GM18868 (cell line): Measurements from ENCODE around the gene TRIM2.

Experiments used
- ATAC-seq: cut with Tn5 transposase; IDR thresholded peaks from one replicate; pipeline ENCODE4 v1.9.1; 2021; ENCODE audit warnings: mild to moderate bottlenecking, moderate library complexity; ENCODE audit not compliant: unreplicated experiment

The TRIM2 gene

DNA sequence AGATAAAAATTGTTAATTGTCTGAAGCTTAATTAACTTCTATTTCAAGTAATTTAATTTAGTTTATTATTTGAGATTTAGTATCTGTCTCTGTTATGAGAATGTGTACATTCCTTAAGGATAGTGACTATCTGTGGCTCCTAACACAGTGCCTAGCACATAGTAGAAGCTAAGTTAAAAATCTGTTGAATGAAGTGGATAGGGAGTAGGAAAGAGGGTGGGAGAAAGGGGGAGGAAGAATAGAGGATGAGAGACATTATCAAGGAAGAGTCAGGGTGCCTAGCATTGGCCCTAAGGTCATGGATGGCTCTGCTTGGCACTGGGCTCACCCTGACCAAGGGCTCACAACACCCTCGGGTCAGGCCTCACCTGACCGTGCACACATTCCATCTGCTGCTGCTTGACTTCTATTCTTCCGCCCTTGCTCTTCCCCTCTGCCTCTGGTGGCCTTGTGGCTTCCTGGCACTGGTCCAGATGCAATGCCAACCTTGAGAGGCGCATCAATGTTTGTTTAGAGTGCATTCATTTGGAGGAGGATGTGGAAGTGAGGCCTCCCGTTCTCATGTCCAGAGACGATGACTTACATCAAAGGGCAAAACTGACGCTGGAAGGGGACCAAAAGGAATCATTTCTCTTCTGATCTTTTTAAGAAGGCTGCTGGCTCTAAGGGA is 42.3 kb downstream of the TRIM2 start:
- no peak for ATAC-seq

DNA sequence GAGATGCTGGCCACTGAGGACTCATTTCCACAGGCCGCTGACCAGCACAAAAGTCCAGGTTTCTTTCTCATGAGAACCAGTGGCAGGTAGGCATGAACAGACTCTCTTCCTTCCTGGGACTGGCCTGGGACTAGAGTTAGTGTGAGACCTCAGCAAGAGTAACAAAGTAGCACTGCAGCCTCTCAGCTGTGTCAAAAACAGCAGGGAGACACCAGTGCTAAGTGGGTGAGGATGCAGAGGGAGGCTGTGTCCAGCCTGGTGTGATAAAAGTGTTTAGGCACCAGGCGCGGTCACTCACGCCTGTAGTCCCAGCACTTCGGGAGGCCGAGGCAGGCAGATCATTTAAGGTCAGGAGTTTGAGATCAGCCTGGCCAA is 42.9 kb downstream of the TRIM2 start:
- ATAC-seq: no peak

DNA sequence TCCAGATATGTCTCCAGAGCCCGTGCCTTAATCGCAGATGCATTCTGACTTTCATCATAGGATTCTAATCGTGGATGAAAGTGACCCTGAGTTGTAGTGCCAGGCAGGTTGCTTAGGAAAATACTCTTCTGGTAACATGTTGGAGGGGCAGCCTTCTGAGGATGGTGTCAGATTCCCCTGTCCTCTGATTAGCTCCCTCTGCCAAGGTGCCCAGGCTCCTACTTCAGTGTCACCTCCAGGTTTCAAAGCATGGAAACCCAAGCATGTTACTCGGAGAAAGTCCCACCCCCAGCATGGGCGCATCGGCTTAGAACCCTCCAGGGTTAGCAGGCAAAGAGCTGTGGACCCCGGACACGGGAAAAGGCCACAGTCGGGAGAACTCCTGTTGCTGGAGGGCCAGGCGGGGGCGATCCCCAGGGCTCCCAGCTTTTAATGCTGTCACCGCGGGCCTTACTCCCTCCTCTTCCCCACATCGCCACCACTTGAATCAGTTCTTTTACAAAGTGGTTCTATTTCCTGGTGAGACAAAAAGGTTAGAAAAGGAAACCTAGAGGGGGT is 44.5 kb downstream of the TRIM2 start:
- peak; percentile 0 for ATAC-seq

DNA sequence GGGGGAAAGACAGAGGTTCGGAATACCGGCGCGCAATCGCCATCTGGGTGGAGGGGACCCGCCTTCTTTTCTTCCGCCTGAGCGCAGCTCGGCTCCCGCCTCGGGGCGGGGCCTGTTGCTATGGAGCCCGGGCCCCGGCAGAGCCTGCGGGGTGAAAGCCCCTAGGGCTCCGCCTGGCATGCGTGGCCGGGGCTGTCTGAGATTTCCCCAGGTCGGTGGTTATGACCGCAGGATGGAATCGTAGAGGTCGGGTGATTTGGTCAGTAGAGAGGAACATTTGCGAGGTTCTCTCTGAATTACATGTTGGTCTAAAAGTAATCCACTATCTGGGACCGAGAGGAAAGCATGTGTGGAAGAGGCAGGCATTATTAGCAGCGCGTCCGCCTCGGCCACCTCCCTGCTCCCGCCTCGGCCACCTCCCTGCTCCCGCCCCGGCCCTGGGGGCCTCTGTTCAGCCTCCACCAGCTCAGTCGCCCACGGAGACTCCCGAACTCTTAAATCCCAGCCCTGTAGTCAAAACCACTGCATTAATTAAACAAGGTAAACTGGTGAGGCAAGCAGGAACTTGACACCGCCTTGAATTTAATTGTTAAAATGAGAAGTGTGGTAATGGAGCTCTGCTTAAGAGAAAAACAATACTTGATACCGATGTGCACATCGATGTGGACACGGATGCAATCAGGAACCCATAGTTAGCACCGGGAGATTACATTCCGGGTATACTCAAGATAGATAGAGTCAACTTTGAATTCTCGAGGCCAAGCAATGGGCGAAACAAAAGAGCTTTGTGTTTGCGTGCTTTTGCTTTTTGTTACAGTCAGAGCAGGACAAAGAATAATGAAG is 45.2 kb downstream of the TRIM2 start:
- peak; percentile 98 for ATAC-seq

DNA sequence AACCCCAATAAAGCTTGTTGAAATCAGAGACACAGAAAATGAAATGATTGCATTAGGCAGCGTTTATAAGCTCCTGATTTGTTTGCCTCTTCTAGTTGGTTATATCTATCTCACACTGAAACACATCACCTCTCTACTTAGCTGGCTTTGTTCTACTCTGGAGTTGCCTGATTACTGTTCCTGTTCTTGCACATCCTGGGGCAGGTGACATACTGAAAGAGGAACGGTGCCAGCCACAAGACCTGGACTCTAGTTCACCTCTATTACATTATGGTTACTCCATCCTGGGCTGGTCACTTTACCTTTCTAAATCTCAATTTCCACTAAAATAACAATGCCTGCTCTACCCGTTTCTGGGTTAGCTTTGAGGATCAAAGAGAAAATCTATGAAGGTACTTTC is 47.9 kb downstream of the TRIM2 start:
- ATAC-seq: peak; percentile 43

DNA sequence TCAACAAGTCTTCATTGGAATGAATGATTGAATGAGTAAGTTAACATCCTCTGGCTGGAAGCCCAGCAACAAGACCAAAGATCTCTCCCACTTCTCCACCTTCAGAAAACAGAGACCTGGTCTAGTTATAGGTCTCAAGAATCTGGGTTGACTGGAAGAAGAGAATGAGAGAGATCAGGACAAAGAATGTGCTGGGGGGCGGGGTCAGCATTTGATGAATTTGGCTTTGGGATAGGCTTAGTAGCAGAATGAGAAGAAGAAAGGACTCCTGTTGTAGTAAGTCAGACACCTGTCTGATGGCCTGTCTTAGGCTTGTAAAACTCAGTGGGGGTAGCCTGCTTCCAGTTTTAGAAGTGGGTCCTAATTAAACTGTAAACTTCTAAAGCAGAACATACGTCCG is 51.0 kb downstream of the TRIM2 start:
- no peak for ATAC-seq

DNA sequence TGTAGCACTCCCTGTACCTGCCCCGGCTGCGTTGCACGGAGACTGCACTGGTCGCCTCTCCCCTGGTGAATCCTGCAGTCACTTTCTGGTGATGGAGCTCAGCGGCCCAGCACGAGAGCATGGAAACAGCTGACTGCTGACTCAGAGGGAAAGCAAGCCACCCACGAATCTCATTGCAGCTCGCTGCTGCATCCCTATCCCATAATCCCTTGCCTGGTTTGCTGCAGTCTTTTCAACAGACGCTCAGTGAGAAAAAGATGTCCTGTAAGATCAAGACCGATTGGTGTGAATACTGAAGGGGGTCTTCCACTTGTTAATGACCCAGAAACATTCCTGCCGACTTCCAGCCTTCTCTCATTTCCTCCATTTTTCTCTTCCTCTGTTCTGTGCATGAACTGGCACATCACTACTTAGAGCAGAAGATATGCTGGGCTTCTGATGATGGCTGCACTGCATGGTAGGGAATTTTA is 52.9 kb downstream of the TRIM2 start:
- peak; percentile 84 for ATAC-seq

DNA sequence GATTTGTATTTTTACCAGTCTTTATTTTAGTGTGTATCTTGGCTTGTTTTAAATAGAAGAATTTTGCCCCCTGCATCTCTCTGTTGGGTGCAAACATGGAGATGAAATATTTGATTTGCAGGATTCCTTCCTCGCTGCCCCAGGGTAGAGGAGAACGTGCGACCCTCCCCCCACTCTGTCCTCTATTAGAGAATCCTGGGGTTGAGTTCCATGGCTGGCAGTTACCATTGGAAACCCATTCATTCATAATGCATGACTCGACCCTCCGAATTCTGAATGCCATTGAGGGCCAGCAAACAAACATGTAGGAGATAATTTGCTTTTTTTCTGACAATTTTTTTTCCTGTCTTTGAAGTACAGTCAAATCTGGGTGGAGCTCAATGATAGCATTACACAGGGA is 53.7 kb downstream of the TRIM2 start:
- ATAC-seq: no peak

DNA sequence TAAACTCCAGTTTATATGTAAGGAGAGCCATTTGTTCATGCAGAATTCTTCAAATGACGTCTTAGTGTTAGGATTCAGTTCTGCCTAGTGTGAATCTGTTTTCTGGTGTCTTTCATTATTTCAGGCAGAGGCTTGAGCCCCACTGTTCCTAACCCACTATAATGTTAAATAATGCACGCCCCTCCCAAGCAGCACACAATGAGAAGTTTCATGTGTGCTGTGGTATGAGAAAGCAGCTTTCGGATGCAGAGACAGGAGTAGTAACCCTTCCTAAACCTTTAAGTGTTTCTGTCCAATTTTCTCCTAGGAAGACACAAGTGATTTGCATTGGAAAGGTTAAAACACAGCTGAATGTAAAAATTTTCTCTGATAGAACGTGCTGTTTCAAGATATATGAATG is 54.5 kb downstream of the TRIM2 start:
- no peak for ATAC-seq

DNA sequence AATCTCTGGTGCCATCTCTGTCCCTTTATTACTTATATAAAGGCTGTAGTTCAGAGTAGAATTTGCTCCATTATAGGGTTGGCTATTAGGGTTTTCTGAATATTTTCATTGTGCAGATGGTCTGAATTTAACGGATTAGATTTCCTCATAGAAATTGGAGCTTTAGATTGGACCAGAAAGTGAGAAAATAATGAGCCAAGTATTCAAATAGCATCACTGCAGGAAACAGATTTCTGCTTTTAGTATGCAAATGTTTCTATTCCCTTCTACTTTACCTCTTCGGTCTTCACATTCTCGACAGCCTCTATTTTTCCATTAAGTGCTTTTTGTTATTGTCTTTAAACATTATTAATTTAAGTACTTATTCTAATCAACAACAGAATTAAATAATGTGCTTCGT is 55.4 kb downstream of the TRIM2 start:
- no peak for ATAC-seq

DNA sequence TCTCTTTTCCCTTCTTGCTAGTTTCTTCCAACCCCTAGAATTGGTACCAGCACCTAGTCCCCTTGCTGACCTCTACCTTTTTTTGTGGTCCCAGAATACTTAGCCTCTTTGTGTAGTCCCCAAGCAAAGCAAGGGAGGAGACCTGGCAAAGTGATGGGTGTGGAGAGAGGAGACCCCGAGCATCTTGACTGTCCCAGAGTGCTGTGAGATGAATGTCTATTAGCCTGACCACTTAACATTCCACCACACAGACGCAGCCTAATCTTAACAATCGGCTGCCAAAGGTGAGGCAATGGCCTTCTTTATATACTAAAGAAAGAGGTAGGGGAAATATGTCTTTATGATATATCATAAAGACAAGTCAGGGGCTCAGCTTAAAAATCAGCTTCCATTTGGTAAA is 55.9 kb downstream of the TRIM2 start:
- ATAC-seq: no peak

DNA sequence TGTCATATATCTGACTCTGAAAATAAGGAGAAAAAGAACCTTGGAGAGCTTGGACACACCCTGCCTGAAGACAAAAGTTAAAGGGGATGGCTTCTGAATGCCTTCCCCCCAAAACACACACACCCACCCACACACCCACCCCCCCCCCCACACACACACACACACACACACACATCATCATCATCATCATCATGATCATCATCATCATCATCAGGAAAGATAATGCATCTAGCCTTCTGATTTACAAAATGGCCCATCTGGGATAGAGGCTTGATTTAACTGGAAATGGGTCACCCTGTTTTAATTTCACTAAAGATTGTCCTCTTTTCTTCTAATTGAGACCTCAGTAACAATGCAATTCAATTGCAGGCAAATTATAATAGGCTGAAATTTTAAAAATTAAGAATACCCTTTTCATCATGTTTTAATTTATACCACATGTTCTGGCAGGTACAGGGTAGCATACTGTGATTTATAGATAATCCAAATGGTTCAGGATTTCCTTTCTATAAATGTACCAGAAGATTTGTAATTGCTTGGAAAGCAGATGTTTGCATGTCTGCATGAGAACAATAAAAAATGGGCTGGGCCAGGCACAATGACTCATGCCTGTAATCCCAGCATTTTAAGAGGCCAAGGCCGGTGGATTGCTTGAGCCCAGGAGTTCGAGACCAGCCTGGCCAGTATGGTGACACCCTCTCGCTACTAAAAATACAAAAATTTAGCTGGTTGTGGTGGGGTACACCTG is 56.5 kb downstream of the TRIM2 start:
- ATAC-seq: no peak

DNA sequence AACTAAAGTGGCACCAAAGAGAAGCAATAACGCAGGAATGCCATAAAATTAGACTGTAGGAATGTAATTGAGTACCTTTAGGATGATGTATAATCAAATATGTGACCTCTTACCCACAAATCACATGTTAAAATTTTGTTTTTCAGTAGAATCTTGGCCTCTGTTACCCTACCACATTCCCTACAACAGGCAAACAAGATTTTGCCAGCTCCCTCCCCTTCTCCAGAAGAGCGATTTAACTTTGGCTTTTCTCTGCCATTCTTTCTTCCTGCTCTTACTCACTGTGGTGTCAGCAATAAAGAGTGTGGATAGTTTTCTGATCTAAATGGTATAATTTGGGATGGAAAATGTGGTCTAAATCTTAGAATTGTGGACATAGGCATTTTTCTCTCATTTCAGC is 57.2 kb downstream of the TRIM2 start:
- ATAC-seq: no peak

DNA sequence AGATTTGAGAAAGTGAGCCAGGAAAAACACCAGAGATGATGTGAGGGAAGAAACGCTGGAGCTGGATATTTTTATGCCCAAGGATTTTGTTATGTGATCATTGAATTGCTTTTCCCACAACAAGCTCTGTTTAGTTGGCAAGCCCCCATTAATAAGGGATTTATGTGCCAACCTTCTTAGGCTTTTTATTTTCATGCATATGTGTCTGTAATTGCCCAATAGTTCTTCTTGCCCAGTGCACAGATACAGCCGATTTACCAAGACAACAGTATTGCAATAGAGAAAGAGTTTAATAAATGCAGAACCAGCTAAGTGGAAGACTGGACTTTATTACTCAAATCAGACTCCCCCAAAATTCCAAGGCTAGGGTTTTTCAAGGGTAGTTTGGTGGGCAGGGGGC is 57.7 kb downstream of the TRIM2 start:
- ATAC-seq: no peak

DNA sequence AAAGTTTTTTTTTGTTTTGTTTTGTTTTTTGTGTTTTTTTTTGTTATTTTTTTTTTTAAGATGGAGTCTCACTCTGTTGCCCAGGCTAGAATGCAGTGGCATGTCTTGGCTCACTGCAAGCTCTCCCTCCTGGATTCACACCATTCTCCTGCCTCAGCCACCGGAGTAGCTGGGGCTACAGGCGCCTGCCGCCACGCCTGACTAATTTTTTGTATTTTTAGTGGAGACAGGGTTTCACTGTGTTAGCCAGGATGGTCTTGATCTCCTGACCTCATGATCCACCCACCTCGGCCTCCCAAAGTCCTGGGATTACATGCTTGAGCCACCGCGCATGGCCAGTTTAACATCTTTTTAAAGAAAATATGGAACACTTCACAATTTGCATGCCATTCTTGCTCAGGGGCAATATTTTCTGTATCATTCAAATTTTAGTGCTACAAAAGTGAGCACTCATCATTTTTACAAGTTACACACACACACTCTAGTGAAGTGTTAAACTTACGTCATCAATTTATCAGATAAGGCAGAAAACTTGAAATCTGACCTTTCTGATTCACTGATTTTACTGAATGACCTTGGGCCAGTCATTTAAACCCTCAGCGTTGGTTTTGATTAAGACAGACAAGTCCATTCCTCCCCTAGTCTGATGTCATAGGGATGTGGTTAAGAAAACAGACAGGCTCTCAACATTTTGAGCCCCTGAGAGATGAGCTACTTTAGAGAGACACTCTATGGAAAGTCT is 61.2 kb downstream of the TRIM2 start:
- ATAC-seq: no peak

DNA sequence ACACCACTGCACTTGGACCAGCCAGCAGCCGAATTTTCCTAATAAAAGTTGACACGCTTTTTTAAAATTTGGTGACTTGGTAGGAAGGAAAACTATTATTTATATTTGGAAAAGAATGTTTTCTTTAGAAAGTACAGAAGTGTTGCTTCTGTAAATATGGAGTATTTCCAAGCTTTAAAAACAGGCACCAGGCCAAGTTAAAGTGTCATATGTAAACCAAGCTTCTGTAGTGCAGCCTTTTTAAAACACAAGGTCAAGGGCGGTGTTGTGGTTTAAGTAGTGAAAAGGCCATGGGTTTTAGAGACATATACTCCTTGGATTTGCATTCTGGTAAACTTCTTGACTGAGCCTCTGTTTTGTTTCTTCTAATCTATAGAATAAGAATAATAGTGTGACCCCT is 62.7 kb downstream of the TRIM2 start:
- ATAC-seq: no peak

DNA sequence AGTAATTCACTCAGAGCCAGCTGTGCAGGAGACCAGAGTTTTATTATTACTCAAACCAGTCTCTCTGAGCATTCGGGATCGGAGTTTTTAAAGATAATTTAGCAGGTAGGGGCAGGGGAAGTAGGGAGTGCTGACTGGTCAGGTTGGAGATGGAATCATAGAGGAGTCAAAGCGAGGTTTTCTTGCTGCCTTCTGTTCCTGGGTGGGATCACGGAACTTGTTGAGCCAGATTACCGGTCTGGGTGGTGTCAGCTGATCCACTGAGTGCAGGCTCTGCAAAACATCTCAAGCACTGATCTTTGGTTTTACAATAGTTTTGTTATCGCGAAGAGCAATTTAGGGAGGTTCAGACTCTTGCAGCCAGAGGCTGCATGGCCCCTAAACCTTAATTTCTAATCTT is 63.6 kb downstream of the TRIM2 start:
- ATAC-seq: no peak

DNA sequence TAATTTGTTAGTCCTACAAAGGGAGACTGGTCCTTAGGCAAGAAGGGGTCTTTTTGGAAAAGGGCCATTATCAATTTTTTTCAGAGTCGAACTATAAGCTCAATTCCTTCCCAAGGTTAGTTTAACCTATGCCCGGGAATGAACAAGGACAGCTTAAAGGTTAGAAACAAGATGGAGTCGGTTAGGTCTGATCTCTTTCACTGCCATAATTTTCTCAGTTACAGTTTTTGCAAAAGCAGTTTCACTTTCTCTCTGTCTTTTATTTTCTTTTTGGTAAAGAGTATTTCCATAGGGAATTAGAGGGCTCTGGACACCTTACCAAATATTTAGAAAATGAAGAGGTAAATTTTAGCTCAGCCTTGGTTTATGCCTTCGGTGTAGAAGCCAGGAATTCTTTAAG is 64.1 kb downstream of the TRIM2 start:
- ATAC-seq: no peak

DNA sequence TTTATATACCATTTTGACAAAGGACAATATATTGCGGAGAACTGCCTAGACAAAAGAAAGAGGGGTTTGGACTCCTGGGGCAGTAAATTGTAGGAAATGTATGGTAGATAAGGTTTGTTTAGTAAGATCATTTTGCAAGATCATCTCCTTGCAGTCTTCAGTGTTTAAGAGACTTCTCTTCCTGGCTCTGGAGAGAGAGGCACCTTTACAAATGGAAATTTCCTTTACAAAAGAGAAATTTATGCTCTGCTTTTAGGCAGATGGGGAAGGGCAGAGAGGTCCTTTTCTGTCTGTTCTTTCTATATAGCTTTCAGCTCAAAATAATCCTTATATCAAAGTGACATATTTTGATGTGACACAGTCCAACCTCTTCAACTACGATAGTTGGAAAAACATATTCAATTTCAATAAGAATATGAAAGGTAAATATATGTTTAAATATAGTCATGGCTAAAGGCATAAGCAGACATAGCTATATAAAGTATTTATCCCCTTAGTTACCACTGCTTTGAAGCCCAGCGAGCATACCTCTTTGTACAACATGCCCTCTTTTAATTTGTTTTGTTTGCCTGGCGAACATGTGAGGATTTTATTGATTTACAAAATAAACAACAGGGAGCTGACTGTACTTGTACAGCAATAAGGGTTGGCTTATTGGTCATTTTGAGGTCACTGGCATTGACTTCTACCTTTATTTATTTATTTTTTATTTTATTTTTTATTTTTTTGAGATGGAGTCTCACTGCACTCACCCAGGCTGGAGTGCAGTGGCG is 65.2 kb downstream of the TRIM2 start:
- ATAC-seq: no peak

DNA sequence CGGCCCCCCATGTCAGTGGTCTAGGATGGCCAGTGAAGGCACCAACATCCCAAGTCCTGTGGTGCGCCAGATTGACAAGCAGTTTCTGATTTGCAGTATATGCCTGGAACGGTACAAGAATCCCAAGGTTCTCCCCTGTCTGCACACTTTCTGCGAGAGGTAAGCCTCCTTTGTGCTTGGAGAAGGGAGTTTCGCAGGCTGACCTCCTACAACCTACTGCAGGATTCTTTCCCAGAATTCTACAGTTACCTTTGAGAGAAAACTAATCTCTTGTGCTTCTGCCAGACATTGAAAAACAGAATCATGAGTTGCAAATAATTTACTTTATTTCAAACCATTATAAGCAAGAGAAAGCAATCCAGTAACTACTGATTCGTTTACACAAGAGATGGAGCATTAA is 66.1 kb downstream of the TRIM2 start:
- ATAC-seq: no peak
